ENCODE data around the gene BMPR1A.

The BMPR1A gene

GRCh38 chr10:86960003-86960862 lies 203.8 kb downstream of the BMPR1A start:
- no peak for DNase-seq

GRCh38 chr10:86960863-86961434 lies 204.5 kb downstream of the BMPR1A start:
- DNase-seq = no peak

GRCh38 chr10:86961481-86962091 lies 205.2 kb downstream of the BMPR1A start:
- no peak for DNase-seq

DNA sequence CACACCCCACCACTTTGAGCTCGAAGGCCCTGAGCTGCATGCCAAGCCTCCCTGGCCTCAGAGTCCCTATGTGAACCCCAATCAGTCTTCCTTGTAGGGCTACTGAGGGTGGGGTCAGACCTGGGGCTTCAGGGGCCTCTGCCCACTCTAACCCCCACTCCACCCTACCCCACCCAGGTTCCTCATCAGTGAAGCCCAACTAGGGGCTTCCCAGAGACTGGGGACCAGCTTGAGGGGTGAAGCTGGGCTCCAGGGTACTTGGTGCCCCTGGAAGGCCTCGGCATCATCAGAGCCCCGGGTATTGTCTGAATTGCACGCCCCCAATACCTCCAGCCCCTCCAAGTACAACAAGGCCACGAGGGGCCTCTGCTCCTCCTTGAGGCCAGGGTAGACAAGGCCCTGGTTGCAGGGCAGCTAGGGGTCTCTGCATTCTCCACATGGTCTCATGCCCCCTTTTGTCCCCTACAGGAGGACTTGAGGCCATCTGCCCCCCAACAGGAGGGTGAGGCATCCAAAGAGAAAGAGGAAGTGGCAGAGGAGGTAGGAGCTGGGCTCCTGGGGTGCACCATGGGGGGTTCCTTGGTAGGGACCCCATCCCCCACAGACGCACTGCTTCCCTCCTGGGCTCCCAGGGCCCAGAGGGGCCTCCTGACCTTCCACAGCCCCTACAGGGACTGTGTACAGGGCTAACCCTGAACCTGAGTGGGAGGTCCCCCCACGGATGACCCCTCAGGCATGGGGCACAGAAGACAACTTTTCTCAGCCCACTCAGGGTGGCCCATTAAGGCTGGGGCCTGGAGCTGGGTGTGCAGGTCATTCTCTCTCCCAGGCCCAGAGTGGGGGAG lies 205.9 kb downstream of the BMPR1A start:
- DNase-seq = no peak

GRCh38 chr10:86962981-86963310 lies 206.5 kb downstream of the BMPR1A start:
- no peak for DNase-seq

- no peak for DNase-seq
Measured at GRCh38 chr10:86963341-86963919, 207.0 kb downstream of the BMPR1A start.

- DNase-seq = no peak
Measured at GRCh38 chr10:86964061-86964846, 207.8 kb downstream of the BMPR1A start.

DNA sequence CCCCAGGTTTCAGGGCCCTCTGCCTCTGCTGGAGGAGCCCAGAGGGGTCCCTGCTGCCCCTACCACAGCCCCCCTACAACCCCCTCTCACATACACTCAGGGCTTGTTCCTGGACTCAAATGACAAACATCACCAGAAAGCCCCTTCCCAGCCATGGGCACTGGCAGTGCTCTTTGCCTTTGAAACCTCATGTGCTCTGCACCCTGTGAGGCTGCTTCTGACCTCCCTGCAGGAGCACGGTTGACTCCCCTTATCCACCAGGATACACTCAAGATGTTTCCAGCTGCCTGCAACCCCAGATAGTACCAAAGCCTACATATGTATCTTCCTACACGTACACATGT lies 208.4 kb downstream of the BMPR1A start:
- no peak for DNase-seq

DNA sequence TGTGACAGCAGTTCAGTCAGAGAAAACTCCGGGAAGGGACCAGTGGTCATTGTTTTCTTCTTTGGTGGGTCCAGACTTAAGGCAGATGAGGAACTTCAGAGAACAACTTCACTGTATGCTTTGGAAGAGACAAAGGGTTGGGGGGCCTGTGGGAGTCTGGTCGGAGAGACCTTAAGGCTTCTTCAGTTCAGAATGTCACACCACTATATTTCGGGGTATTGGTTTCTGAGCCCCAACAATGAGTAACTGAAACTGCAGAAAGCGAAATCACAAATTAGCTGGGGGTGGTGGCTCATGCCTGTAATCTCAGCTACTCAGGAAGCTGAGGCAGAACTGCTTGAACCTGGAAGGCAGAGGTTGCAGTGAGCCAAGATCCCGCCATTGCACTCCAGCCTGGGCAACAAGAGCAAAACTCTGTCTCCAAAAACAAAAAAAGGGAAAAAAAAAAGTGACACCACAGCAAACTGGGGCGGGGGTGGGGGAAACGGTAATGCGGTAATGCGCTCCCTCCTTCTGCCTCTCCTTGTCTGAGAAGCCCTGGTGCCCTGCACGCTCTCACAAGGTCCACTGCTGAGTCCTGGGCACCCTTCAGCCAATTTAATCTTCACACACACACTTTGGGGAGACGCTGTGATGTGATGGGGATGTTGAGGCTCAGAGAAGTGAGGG lies 209.7 kb downstream of the BMPR1A start:
- DNase-seq = no peak

DNA sequence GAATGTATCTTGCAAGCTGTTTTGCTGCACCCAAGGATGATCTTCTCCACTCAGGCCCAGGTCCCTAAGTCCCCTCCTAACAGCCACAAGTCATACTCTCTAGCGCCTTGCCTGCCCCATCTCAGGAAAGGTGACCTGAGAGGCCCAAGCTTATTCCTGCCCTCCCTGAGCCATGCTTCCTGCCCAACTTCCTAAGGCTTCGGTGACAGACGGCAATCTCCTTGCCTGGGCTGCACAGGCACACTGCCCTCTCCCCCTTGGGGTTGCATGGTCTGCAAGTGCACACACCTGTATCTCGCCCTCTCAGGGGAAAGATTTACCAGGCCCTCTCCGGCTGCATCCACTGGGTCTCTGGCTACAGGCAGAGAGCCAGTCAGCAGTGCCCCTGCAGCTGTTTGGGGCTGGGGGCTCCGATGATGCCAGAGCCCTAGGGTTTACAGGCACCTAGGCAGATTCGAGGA lies 211.1 kb downstream of the BMPR1A start:
- DNase-seq = no peak

DNA sequence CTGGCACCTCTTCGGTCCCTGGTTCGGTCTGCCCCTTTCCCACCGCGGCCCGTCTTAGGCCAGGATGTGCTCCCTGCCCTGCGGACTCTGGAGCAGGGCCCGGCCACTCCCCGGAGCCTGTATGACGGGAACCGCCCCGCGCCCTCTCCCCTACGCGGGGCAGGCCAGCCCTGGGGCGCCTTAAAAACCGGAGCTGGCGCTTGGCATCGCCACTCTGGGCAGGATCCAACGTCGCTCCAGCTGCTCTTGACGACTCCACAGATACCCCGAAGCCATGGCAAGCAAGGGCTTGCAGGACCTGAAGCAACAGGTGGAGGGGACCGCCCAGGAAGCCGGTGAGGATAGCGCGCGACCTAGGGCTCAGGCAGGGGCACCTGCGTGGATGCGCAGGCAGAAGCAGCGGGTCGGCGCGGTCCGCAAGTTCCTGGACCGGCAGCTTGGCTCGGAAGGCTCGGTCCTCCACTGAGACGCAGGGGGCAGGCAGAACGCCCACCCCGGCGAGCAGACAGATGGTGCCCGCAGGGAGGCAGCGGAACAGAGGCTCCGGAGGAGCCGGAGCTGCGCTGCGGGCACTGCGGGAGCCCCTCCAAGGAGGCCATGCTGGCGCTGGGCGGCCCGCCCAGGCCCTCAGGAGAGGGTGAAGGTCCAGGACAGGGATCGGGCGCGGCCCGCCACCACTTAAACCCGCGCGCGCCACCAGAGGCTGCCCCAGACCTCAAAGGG lies 212.0 kb downstream of the BMPR1A start, which contains the start of gene ADIRF:
Gene ADIRF, plus strand, starts transcription at position 212 of the 723 bp plus-strand sequence. Its CDS starts 63 bp downstream, at position 275.
- DNase-seq = no peak

GRCh38 chr10:86968994-86969355 lies 212.6 kb downstream of the BMPR1A start:
- DNase-seq = no peak

DNA sequence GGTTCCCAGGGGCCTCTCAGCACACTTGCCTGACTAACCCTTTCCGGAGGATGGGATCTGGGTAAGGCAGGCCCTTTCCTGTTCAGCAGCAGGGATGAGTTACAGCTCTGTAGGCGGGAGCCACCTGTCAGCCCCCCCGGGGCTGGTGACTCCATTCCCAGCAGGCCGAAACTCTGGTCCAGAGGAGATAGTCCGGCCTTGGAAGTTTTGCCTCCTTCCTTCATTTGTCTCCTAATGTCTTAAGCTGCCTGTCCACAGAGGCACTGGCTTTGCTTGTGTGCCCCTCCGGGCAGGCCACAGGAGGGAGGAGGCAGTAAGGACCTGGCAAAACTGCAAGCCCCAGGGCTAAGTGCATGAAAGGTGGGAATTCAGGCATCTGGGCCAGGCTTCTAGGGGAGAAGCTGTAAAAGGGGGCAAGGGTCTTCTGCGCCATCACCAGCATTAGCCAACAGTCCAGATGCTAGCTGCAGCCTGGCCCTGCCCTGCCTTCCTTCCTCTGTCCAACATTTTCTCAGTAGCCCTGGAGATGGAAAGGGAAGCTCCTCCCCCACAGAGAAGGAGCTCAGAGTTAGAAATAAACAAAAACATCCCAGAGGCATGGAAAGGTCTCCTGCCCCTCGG lies 213.1 kb downstream of the BMPR1A start:
- DNase-seq = no peak

- DNase-seq = no peak
Measured at GRCh38 chr10:86970162-86970981, 214.0 kb downstream of the BMPR1A start.

DNA sequence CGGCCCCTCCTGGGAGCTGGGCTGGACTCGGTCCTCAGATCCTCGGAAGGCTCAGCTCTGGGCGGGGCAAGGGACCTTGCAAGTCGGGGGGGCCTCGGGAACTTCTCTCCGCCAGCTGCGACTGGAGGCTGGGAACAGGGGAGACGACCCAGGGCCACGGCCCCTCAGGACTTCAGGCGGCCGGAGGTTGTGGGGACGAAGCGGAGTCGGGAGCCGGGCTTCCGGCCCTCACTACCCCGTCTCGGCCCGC lies 214.5 kb downstream of the BMPR1A start:
- no peak for DNase-seq

DNA sequence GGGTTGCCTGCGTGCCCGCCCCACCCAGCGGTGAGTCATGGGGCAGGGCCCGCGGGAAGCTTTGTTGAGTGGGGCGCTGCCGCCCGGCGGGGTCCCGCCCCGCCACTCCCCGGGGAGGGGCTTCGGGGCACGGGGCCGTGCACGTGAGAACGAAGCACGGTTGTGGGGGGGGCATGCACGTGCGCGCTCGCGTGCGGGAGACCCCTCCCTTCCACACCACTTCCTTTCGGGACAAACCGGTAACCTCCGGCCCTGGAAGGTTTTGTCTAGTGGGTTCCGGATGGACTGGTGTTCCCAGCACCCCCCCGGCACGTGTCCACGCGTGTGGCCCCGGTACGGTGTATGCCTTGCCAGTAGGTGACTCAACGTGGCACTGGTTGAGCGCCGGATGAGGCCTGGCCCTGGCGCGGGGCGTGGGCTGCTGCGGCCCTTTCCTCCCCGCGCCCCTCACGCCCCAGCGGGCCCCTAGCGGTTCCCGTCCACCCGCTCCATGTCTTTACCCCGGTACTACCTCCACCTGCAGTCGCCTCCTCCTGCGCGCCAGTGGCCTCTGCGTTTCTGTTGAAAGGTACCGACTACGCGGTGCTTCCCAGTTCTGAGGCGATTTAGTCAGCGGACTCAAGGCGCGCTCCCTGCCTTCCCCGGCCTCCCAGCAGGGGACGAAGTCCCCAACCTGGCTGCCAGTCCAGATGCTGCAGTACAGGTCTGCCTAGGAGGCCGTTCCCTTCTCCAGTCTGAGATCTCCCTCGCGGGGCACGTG lies 215.0 kb downstream of the BMPR1A start:
- DNase-seq = no peak

- DNase-seq = no peak
Measured at GRCh38 chr10:86972613-86973380, 216.4 kb downstream of the BMPR1A start.

- no peak for DNase-seq
Measured at GRCh38 chr10:86974484-86974883, 218.1 kb downstream of the BMPR1A start.
